ENCODE data around the gene ADAM17.
"Not testable (repeated sequence)": the region's sequence is repeated elsewhere in the genome, so short reads cannot be mapped to it uniquely, and the experiment has no call there.

DNA sequence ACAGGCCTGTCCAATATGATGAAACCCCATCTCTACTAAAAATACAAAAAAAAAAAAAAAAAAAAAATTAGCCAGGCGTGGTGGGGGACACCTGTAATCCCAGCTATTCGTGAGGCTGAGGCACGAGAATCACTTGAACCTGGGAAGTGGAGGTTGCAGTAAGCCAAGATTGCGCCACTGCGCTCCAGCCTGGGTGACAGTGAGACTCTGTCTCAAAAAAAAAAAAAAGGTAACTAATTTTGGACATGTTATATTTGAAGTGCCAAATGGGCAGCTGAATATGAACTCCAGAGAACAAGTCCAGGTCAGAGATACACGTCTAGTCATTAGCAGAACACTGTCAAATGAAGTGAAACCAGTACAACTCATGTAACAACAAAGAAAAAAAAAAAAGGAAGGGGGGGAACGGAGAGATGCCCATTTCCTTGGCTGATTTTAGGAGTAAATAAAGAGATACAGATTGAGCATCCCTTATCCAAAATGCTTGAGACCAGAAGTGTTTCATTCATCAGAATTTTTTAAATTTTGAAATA lies 4.7 kb downstream of the ADAM17 start:
- TF ChIP-seq, protein P1, sequence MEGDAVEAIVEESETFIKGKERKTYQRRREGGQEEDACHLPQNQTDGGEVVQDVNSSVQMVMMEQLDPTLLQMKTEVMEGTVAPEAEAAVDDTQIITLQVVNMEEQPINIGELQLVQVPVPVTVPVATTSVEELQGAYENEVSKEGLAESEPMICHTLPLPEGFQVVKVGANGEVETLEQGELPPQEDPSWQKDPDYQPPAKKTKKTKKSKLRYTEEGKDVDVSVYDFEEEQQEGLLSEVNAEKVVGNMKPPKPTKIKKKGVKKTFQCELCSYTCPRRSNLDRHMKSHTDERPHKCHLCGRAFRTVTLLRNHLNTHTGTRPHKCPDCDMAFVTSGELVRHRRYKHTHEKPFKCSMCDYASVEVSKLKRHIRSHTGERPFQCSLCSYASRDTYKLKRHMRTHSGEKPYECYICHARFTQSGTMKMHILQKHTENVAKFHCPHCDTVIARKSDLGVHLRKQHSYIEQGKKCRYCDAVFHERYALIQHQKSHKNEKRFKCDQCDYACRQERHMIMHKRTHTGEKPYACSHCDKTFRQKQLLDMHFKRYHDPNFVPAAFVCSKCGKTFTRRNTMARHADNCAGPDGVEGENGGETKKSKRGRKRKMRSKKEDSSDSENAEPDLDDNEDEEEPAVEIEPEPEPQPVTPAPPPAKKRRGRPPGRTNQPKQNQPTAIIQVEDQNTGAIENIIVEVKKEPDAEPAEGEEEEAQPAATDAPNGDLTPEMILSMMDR (IDR thresholded peaks at IDR 0.05): not testable (repeated sequence)
- TF ChIP-seq POLR2AphosphoS5, POLR2A (IDR thresholded peaks at IDR 0.05): not testable (repeated sequence)

All from breast epithelium (tissue), 3 donors.